Astrocyte (in vitro differentiated cells and primary cell): ENCODE data around the gene PIAS3. TPM values are rescaled to one million over a fixed set of nuclear protein-coding genes. Genes with fewer than 3 reads are reported as not detected.
A peak's percentile ranks its signal among the peaks of the same experiment; 100 is the strongest.
"Not testable (repeated sequence)": the region's sequence is repeated elsewhere in the genome, so short reads cannot be mapped to it uniquely, and the experiment has no call there.

Experiments
- DNase-seq: peaks from one replicate; pipeline ENCODE4 v3.0.0-alpha.2; 2010; ENCODE audit warnings: low read depth
- FAIRE-seq: peaks from 2 replicates; lab custom pipeline; 2011; peaks lifted over from hg19 to GRCh38; lab: Jason Lieb, UNC
- H2AFZ ChIP-seq: 2 replicates; pipeline ENCODE4 v1.6.0; 2012; ENCODE audit warnings: low read depth, low read length, inconsistent platforms
- H3K27ac ChIP-seq: 2 replicates; pipeline ENCODE4 v1.5.1; 2011; ENCODE audit warnings: low read depth, low read length, inconsistent platforms
- H3K27me3 ChIP-seq: 2 replicates; pipeline ENCODE4 v1.6.0; 2011; ENCODE audit warnings: low read length, inconsistent platforms; ENCODE audit not compliant: insufficient read depth
- H3K36me3 ChIP-seq: 2 replicates; pipeline ENCODE4 v1.5.1; 2011; ENCODE audit warnings: low read length, inconsistent platforms; ENCODE audit not compliant: insufficient read depth
- H3K4me1 ChIP-seq: 2 replicates; pipeline ENCODE4 v1.5.1; 2011; ENCODE audit warnings: low read length, inconsistent platforms; ENCODE audit not compliant: insufficient read depth
- H3K4me2 ChIP-seq: 2 replicates; pipeline ENCODE4 v1.6.0; 2012; ENCODE audit warnings: low read length, inconsistent platforms
- H3K4me3 ChIP-seq: 2 replicates; pipeline ENCODE4 v1.5.1; 2011; ENCODE audit warnings: low read depth, mild to moderate bottlenecking, low read length, inconsistent platforms; ENCODE audit not compliant: insufficient read depth
- H3K79me2 ChIP-seq: 2 replicates; pipeline ENCODE4 v1.6.0; 2012; ENCODE audit warnings: mild to moderate bottlenecking, low read length, inconsistent platforms; ENCODE audit not compliant: insufficient read depth
- H3K9ac ChIP-seq: 2 replicates; pipeline ENCODE4 v1.6.0; 2012; ENCODE audit warnings: mild to moderate bottlenecking, low read length, inconsistent platforms
- H3K9me3 ChIP-seq: 2 replicates; pipeline ENCODE4 v1.5.1; 2012; ENCODE audit warnings: low read depth, mild to moderate bottlenecking, low read length, inconsistent platforms; ENCODE audit not compliant: insufficient read depth
- H4K20me1 ChIP-seq: 2 replicates; pipeline ENCODE4 v1.6.0; 2012; ENCODE audit warnings: low read length, inconsistent platforms; ENCODE audit not compliant: insufficient read depth
- H3K27ac Mint-ChIP-seq: one replicate; pipeline ENCODE4 v1.8.0; 2021; ENCODE audit warnings: mild to moderate bottlenecking, mixed read lengths; ENCODE audit not compliant: unreplicated experiment
- H3K27me3 Mint-ChIP-seq: one replicate; pipeline ENCODE4 v1.8.0; 2021; ENCODE audit warnings: low read depth, mixed read lengths; ENCODE audit not compliant: unreplicated experiment
- H3K36me3 Mint-ChIP-seq: one replicate; pipeline ENCODE4 v1.8.0; 2021; ENCODE audit warnings: low read depth, mixed read lengths; ENCODE audit not compliant: unreplicated experiment
- H3K4me1 Mint-ChIP-seq: one replicate; pipeline ENCODE4 v1.8.0; 2021; ENCODE audit warnings: low read depth, mixed read lengths; ENCODE audit not compliant: unreplicated experiment
- H3K4me3 Mint-ChIP-seq: one replicate; pipeline ENCODE4 v1.8.0; 2021; ENCODE audit warnings: mild to moderate bottlenecking, moderate library complexity, mixed read lengths; ENCODE audit not compliant: unreplicated experiment
- H3K9me3 Mint-ChIP-seq: one replicate; pipeline ENCODE4 v1.8.0; 2021; ENCODE audit warnings: mild to moderate bottlenecking, mixed read lengths; ENCODE audit not compliant: unreplicated experiment
- CTCF ChIP-seq: IDR thresholded peaks from 2 replicates; pipeline ENCODE4 v1.5.1; 2011; ENCODE audit warnings: low read depth, mild to moderate bottlenecking, inconsistent platforms, low read length, moderate library complexity; ENCODE audit not compliant: insufficient read depth
- EZH2 ChIP-seq: IDR thresholded peaks from 2 replicates; pipeline ENCODE4 v1.6.1; 2012; ENCODE audit warnings: mild to moderate bottlenecking, low read length, inconsistent platforms; ENCODE audit not compliant: insufficient read depth
- total RNA-seq: library from RNA; stranded (reverse); gene quantifications from 2 replicates; pipeline ENCODE4 v1.2.1, GENCODE V29; 2021

The PIAS3 gene
- total RNA-seq, 1 donor from 2014 or later: 42.6 TPM

- Histone ChIP-seq H3K4me1 (no peaks in the 10 kb centered on the region), H3K9ac (no peak overlapping the region), H3K27me3 (no peaks in the 10 kb centered on the region), H3K9me3 (no peaks in the 10 kb centered on the region), H3K79me2 (no peaks in the 10 kb centered on the region), H3K4me3 (no peak overlapping the region), H2AFZ (no peak overlapping the region), H3K4me2 (no peak overlapping the region), H4K20me1 (no peaks in the 10 kb centered on the region), H3K36me3 (peaks cover 62% of the 10 kb centered on the region), H3K27ac (no peak overlapping the region)
- Mint-ChIP-seq H3K4me3 (no peak overlapping the region), H3K4me1 (no peaks in the 10 kb centered on the region), H3K36me3 (peaks cover 23% of the 10 kb centered on the region), H3K27me3 (no peaks in the 10 kb centered on the region), H3K9me3 (no peaks in the 10 kb centered on the region), H3K27ac (no peak overlapping the region)
- no peak for DNase-seq
- TF ChIP-seq CTCF (no peak), EZH2 (no peak)
- FAIRE-seq: no peak
These were observed 21.2 kb downstream of the PIAS3 start for GRCh38 chr1:145837656-145838055.

- H3K36me3 Mint-ChIP-seq: peaks cover 44% of the 10 kb centered on the region
- not testable (repeated sequence) for H3K27me3 Mint-ChIP-seq
These were observed 28.1 kb downstream of the PIAS3 start for GRCh38 chr1:145830810-145831209.

GRCh38 chr1:145828367-145829026 lies 30.4 kb downstream of the PIAS3 start:
- Mint-ChIP-seq H3K27ac (peak overlapping the region; percentile 7), H3K9me3 (no peaks in the 10 kb centered on the region), H3K4me1 (peaks cover 12% of the 10 kb centered on the region), H3K4me3 (no peak overlapping the region), H3K36me3 (peaks cover 43% of the 10 kb centered on the region), H3K27me3 (no peaks in the 10 kb centered on the region)
- Histone ChIP-seq H2AFZ (no peak overlapping the region), H3K4me2 (no peak overlapping the region), H3K9me3 (no peaks in the 10 kb centered on the region), H3K4me3 (no peak overlapping the region), H3K4me1 (peaks cover 3% of the 10 kb centered on the region), H3K36me3 (peaks cover 47% of the 10 kb centered on the region), H4K20me1 (peaks cover 4% of the 10 kb centered on the region), H3K79me2 (peaks cover 31% of the 10 kb centered on the region), H3K9ac (no peak overlapping the region), H3K27me3 (no peaks in the 10 kb centered on the region), H3K27ac (no peak overlapping the region)
- FAIRE-seq (no peak), DNase-seq (no peak)
- TF ChIP-seq CTCF: no peak
- TF ChIP-seq EZH2: no peak

More at GRCh38 chr1:145830810-145831209, 28.1 kb downstream of the PIAS3 start:
- H3K9me3 Mint-ChIP-seq, FAIRE-seq, H4K20me1 ChIP-seq, H3K4me3 Mint-ChIP-seq, H3K27ac ChIP-seq, DNase-seq, H3K27me3 ChIP-seq, H2AFZ ChIP-seq, H3K9ac ChIP-seq, H3K4me1 Mint-ChIP-seq, H3K9me3 ChIP-seq, H3K4me3 ChIP-seq, H3K4me1 ChIP-seq, H3K4me2 ChIP-seq, H3K27ac Mint-ChIP-seq: not testable (repeated sequence)
- peaks cover 56% of the 10 kb centered on the region for H3K36me3 ChIP-seq
- peaks cover 13% of the 10 kb centered on the region for H3K79me2 ChIP-seq
